GM12801 (cell line): Measurements from ENCODE around the gene EBF3.

Experiments
- TF ChIP-seq, protein P1 (sequence below): IDR thresholded peaks from one replicate; pipeline ENCODE4 v1.5.1; 2011; ENCODE audit warnings: control low read depth; ENCODE audit not compliant: insufficient read length; ENCODE audit errors: extremely low read depth

EBF3 gene

DNA sequence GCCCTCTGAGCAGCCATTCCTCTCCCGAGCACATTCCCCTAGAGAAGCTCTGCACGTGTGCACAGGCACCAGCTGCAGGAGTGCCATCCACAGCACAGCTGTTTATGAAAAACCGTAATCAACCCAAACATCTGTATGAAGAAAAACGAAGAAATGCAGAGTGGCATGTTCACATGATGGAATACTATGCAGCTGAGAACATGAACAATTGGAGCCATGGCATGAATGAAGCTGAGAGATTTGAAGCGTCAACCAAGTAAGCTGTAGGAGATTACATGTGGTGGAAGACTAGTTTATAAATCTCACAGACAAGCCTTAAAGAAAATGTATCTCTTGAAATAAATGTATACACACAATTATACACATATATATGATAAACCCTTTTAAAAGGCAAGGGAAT is 176.5 kb downstream of the EBF3 start:
- TF ChIP-seq, protein P1, sequence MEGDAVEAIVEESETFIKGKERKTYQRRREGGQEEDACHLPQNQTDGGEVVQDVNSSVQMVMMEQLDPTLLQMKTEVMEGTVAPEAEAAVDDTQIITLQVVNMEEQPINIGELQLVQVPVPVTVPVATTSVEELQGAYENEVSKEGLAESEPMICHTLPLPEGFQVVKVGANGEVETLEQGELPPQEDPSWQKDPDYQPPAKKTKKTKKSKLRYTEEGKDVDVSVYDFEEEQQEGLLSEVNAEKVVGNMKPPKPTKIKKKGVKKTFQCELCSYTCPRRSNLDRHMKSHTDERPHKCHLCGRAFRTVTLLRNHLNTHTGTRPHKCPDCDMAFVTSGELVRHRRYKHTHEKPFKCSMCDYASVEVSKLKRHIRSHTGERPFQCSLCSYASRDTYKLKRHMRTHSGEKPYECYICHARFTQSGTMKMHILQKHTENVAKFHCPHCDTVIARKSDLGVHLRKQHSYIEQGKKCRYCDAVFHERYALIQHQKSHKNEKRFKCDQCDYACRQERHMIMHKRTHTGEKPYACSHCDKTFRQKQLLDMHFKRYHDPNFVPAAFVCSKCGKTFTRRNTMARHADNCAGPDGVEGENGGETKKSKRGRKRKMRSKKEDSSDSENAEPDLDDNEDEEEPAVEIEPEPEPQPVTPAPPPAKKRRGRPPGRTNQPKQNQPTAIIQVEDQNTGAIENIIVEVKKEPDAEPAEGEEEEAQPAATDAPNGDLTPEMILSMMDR: no peak

DNA sequence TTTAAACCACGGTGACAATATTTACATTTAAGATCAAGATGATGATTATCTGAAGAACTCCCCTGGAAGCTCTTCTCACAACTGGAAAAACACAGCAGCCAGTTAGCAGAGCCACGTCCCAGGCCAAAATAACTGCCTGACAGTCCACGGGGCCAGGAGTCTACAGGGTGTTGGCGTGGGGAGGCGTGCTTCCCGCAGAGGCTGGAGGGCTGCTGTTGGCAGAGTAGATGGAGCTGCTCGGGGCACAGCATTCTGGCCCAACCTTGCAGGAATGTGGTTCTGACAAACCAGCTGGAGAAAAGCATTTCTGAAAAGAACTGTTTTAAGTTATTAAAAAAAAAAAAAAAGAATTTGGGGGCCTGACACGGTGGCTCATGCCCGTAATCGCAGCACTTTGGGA is 177.9 kb downstream of the EBF3 start:
- TF ChIP-seq, protein P1: no peak

DNA sequence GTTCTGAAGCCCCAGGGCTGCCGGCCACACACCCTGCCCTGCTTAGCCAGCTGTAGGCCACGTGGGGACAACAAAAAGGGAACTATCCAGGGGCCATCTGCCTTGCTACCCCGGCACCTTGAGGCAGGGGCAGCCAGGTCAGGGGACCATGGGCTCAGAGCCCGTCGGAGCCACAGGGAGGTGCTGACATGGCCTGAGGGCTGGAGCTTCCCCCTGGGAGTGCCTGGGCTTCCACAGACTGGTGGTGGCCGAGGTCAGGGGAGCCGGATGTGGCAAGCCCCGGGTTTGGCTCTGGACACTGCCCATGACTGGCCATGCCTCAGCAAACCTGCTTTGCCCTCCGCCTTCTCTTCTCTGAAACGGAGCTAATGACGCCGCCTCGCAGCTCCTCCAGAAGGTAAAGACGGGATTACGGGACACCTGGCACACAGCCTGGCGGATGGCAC is 178.5 kb downstream of the EBF3 start:
- TF ChIP-seq, protein P1: no peak
